GM10248 (cell line): Measurements from ENCODE around the gene JARID2.

Experiments
- CTCF ChIA-PET: fragments of 300-600 bp; sonication (Branson Sonifier 250); formaldehyde crosslinking; extraction: SDS; loops from one replicate; lab custom pipeline; 2021; ENCODE audit warnings: antibody characterized with exemption; lab: Yijun Ruan, JAX
- POLR2A ChIA-PET: fragments of 350-650 bp; sonication (Branson Sonifier 250); formaldehyde crosslinking; extraction: SDS; loops from one replicate; lab custom pipeline; 2020; ENCODE audit warnings: antibody characterized with exemption; lab: Yijun Ruan, JAX
- DNase-seq: peaks from one replicate; pipeline ENCODE4 v3.0.0; 2012; ENCODE audit errors: extremely low spot score
- CTCF ChIP-seq: IDR thresholded peaks from 2 replicates; pipeline ENCODE4 v1.5.1; 2012; ENCODE audit warnings: mild to moderate bottlenecking, low read depth; ENCODE audit errors: extremely low read depth, missing control alignments, control extremely low read depth

The JARID2 gene

GRCh38 chr6:15378866-15379265, 133.0 kb downstream of the JARID2 start:
- ChIA-PET CTCF (interaction anchor here (1.0 to 2.8 kb wide), 2 partner anchors 9 to 10 kb away, joined by 3 to 15 read pairs; no protein-coding TSS in a partner anchor), POLR2A (no interaction called here)
- no peak for TF ChIP-seq CTCF
- no peak for DNase-seq

GRCh38 chr6:15380351-15380750, 134.5 kb downstream of the JARID2 start:
- ChIA-PET CTCF (interaction anchor here (1.1 to 2.8 kb wide), 3 partner anchors 8 to 22 kb away, joined by 3 to 15 read pairs (median 4); no protein-coding TSS in a partner anchor), POLR2A (no interaction called here)
- DNase-seq = no peak
- no peak for TF ChIP-seq CTCF

GRCh38 chr6:15382089-15382488, 136.2 kb downstream of the JARID2 start:
- CTCF ChIA-PET = interaction anchor here (0.7 to 1.7 kb wide), 5 partner anchors 8 to 128 kb away, joined by 3 to 7 read pairs (median 3); no protein-coding TSS in a partner anchor
- TF ChIP-seq CTCF = no peak
- POLR2A ChIA-PET = no interaction called here
- no peak for DNase-seq

GRCh38 chr6:15382712-15383111, 136.8 kb downstream of the JARID2 start:
- DNase-seq = no peak
- TF ChIP-seq CTCF = no peak
- ChIA-PET CTCF (interaction anchor here (0.6 kb wide), 1 partner anchor 104 kb away, joined by 3 read pairs; no protein-coding TSS in a partner anchor), POLR2A (no interaction called here)

- no peak for TF ChIP-seq CTCF
- DNase-seq = no peak
- ChIA-PET POLR2A (no interaction called here), CTCF (interaction anchor here (1.0 to 1.2 kb wide), 2 partner anchors 15 to 26 kb away, joined by 3 to 5 read pairs; no protein-coding TSS in a partner anchor)
Observed at GRCh38 chr6:15384901-15385300, 139.0 kb downstream of the JARID2 start.

GRCh38 chr6:15385521-15385920, 139.7 kb downstream of the JARID2 start:
- DNase-seq = no peak
- POLR2A ChIA-PET = no interaction called here
- no peak for TF ChIP-seq CTCF
- CTCF ChIA-PET = interaction anchor here (1.2 to 1.7 kb wide), 3 partner anchors 14 to 33 kb away, joined by 3 to 5 read pairs (median 3); no protein-coding TSS in a partner anchor
